Thyroid gland (tissue), 4 donors: Measurements from ENCODE around the gene PHACTR3. TPM values are rescaled to one million over a fixed set of nuclear protein-coding genes. Genes with fewer than 3 reads are reported as not detected.
A peak's percentile ranks its signal among the peaks of the same experiment; 100 is the strongest.

ENCODE experiments used
- DNase-seq, 2 donors: peaks; one replicate each; pipeline ENCODE4 v3.0.0-alpha.2; 2019
- H3K27ac ChIP-seq, 3 donors: fragments of 200-600 bp; sonication (generic); 1 replicate in 2 of 3; 2 replicates in 1 of 3; pipeline ENCODE4 v1.5.1; 2016 to 2019; ENCODE audit warnings: mild to moderate bottlenecking in 1 of 3, moderate library complexity in 1 of 3
- H3K27me3 ChIP-seq: fragments of 200-600 bp; sonication (generic); one replicate; pipeline ENCODE4 v1.5.1; 2019
- H3K36me3 ChIP-seq, 2 donors: fragments of 200-600 bp; sonication (generic); one replicate each; pipeline ENCODE4 v1.5.1; 2016 to 2019
- H3K4me1 ChIP-seq, 2 donors: fragments of 200-600 bp; sonication (generic); one replicate each; pipeline ENCODE4 v1.5.1; 2017 to 2019
- H3K4me3 ChIP-seq, 3 donors: fragments of 200-600 bp; sonication (generic); replicated peaks in 1 of 3; 1 replicate in 2 of 3; 2 replicates in 1 of 3; pipeline ENCODE4 v1.5.1; 2016; ENCODE audit warnings: mild to moderate bottlenecking in 1 of 3
- H3K9me3 ChIP-seq: fragments of 200-600 bp; sonication (generic); one replicate; pipeline ENCODE4 v1.5.1; 2017
- POLR2A ChIP-seq, 2 donors: fragments of 450-650 bp; IDR thresholded peaks; one replicate each; pipeline ENCODE4 v1.6.1; 2017; ENCODE audit warnings: antibody characterized with exemption in 2 of 2, mild to moderate bottlenecking in 2 of 2, moderate library complexity in 1 of 2
- WGBS, 2 donors: methylation state at CpG; one replicate each; pipeline ENCODE4 v1.1.5; 2017; 5-methylcytosine and 5-hydroxymethylcytosine counted together
- intact Hi-C: fragments of 100-400 bp; cut with DNase I; formaldehyde crosslinking; loops from one replicate; pipeline ENCODE4 v1.15.1; 2023
- total RNA-seq, 4 donors: library from RNA; depleted of rRNA; stranded (reverse); fragments of >200 nt; gene quantifications; one replicate each; pipeline ENCODE4 v1.2.3, GENCODE V29; 2016
- TF ChIP-seq, protein P1 (sequence below), 6 experiments: fragments of 200-600 bp in 3 of 6; fragments of 450-650 bp in 3 of 6; sonication (generic) in 3 of 6; IDR thresholded peaks; one replicate each; pipeline ENCODE4 v1.5.1; 2016 to 2019; ENCODE audit warnings: antibody characterized with exemption in 6 of 6, mild to moderate bottlenecking in 2 of 6, inconsistent platforms in 1 of 6, moderate library complexity in 1 of 6

Gene PHACTR3
- total RNA-seq, 4 donors from 2014 or later, result 2.4 TPM; not detected in 3

DNA sequence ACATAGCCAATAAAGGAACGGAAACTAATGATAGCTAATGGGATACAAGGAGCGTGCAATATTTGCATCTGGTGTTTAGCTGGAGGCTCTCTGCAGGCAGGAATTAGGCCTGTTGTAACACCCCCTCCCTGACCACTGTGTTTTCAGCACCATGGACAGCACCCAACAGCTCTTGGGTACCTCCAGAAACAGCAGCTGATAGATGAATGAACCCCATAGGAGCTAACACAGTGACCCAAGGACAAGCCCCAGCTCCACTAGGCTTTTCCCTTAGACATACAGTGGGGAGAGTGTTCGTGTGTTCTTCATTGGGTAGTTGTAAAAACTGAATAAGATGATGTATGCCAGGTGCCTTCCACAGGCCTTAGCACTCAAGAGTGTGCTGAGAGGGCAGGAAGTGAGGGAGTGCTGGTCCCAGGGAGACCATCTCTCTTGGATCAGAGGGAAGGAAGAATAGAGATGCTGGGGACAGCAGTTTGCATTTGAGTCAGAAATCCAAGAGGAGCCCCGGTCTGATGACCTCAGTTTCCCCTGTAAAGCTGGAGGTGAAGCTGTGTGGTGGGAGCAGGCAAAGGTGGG, 161.3 kb downstream of the PHACTR3 start:
- Histone ChIP-seq H3K36me3 (no peaks in the 10 kb centered on the region), H3K27ac (no peak overlapping the region), H3K4me1 (no peaks in the 10 kb centered on the region), H3K9me3 (no peaks in the 10 kb centered on the region), H3K4me3 (no peak overlapping the region), H3K27me3 (no peaks in the 10 kb centered on the region)
- intact Hi-C loops, result no loop called here
- WGBS, 2 donors, result 80 to 83% methylated on average over 4 of the region's 4 CpGs
- no peak for TF ChIP-seq POLR2A (IDR thresholded peaks at IDR 0.05)
- TF ChIP-seq, protein P1, sequence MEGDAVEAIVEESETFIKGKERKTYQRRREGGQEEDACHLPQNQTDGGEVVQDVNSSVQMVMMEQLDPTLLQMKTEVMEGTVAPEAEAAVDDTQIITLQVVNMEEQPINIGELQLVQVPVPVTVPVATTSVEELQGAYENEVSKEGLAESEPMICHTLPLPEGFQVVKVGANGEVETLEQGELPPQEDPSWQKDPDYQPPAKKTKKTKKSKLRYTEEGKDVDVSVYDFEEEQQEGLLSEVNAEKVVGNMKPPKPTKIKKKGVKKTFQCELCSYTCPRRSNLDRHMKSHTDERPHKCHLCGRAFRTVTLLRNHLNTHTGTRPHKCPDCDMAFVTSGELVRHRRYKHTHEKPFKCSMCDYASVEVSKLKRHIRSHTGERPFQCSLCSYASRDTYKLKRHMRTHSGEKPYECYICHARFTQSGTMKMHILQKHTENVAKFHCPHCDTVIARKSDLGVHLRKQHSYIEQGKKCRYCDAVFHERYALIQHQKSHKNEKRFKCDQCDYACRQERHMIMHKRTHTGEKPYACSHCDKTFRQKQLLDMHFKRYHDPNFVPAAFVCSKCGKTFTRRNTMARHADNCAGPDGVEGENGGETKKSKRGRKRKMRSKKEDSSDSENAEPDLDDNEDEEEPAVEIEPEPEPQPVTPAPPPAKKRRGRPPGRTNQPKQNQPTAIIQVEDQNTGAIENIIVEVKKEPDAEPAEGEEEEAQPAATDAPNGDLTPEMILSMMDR (IDR thresholded peaks at IDR 0.05), result no peak
- DNase-seq, result peak; percentile 8 to 45

DNA sequence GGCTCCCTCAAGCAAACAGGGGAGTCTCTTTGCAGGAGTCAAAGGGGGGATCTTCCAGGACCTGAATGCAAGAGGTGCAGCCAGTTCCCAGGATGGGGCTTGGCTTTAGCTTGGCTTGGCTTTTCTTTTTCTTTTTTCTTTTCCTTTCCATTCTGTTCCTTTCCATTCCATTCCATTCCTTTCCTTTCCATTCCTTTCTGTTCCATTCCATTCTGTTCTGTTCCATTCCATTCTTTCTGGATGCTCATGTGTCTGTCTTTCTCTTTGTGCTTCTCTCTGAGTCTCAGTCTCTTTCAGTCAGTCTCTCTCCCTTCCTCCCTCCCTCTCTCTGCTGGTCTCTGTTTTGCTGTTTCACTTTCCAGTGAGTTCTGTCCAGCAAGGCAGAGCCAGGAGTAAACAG, 163.3 kb downstream of the PHACTR3 start:
- Histone ChIP-seq H3K9me3 (no peaks in the 10 kb centered on the region), H3K4me1 (peaks cover 0 to 3% of the 10 kb centered on the region in 2 donors), H3K27ac (no peak overlapping the region), H3K27me3 (no peaks in the 10 kb centered on the region), H3K4me3 (no peak overlapping the region), H3K36me3 (no peaks in the 10 kb centered on the region)
- TF ChIP-seq, protein P1 (IDR thresholded peaks at IDR 0.05), result no peak
- TF ChIP-seq POLR2A (IDR thresholded peaks at IDR 0.05), result no peak
- DNase-seq, result no peak
- intact Hi-C loops, result no loop called here

DNA sequence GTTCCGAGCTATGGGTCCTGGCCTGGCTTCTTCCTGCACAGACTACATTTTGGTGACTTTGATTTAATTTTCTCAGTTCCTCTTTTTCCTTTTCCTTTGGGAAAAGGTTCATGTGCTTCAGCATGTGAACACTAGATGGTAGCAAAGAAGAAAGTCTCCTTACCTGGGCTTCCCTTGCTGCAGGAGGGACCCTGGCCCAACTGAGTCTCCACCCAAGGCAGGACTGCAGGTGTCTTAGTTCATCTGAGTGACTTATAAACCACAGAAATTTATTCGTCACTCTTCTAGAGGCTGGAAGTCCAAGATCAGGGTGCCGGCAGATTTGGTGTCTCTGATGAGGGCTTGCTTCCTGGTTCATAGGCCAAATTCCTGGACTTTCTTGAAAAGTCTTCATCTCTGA, 165.9 kb downstream of the PHACTR3 start:
- TF ChIP-seq, protein P1 (IDR thresholded peaks at IDR 0.05), result no peak
- TF ChIP-seq POLR2A (IDR thresholded peaks at IDR 0.05), result no peak
- Histone ChIP-seq H3K36me3 (no peaks in the 10 kb centered on the region), H3K27ac (no peak overlapping the region), H3K27me3 (no peaks in the 10 kb centered on the region), H3K9me3 (no peaks in the 10 kb centered on the region), H3K4me1 (peaks cover 0 to 3% of the 10 kb centered on the region in 2 donors), H3K4me3 (no peak overlapping the region)
- intact Hi-C loops, result no loop called here
- DNase-seq, result no peak
- WGBS, 2 donors, result 74 to 75% methylated on average over 3 of the region's 3 CpGs

DNA sequence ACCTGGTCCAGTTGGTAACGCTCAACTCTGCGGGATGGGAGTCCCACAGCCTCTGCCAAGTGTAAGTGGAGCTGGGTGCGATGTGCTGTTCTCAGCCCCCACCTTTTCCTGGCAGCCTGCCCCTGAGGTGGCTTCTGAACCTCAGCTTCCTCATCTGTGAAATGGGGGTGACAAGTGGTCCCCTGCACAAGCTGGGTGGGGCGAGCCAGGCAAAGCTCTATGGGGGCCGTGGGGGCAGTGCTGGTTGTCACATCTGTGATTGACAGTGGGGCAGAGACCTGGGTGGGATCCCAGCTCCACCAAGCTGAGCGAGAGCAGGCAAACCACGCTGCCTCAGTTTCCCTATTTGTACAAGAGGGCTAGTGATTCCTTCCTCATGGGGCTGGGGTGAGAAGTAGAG, 166.5 kb downstream of the PHACTR3 start:
- Histone ChIP-seq H3K27me3 (no peaks in the 10 kb centered on the region), H3K27ac (no peak overlapping the region), H3K36me3 (no peaks in the 10 kb centered on the region), H3K9me3 (no peaks in the 10 kb centered on the region), H3K4me1 (peaks cover 0 to 3% of the 10 kb centered on the region in 2 donors), H3K4me3 (no peak overlapping the region)
- no peak for TF ChIP-seq POLR2A (IDR thresholded peaks at IDR 0.05)
- TF ChIP-seq, protein P1 (IDR thresholded peaks at IDR 0.05), result no peak
- WGBS, 2 donors, result 82 to 89% methylated on average over 7 of the region's 7 CpGs
- DNase-seq, result no peak
- intact Hi-C loops, result no loop called here

DNA sequence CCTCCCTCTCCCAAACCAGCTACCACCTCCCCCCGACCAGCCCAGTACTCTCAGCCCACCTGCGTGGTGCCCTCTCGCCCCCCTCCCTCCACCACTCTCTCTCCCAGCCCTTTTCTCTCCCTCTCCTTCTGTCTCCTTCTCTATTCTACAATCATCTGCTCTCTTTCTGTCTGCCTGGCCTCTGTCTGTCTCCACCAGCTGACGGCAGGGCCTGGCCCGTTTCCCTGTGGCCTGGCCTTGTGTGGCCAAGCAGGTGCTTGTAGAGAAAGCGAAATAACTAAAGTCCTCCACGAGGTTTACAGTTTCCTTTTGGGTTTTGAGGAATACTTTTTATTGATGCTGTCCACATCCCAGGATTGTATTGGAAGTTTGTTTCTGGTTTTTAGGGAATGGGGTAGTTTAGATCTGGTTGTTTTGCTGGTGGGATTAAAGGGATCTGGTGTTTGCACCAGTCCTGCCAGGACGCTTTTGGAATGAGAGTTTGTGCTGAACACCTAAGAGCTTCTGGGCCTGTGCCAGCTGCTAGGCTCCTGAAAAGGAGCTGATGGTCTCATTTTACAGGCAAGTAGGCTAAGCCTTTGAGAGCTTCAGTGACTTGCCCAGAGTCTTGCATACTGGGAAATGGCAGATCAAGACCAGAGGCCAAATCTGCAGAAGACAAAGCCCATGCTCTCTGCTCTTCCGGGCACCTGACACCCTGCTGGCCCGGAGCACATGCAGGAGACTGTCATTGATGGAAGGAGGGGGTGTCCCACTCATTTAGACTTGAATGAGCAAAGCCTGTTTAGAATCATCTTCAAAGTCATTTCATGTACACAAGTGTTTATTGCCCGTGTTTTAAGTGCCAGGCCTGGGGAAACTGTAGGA, 167.4 kb downstream of the PHACTR3 start:
- Histone ChIP-seq H3K4me1 (peaks cover 0 to 3% of the 10 kb centered on the region in 2 donors), H3K27ac (no peak overlapping the region), H3K36me3 (no peaks in the 10 kb centered on the region), H3K9me3 (no peaks in the 10 kb centered on the region), H3K4me3 (no peak overlapping the region), H3K27me3 (no peaks in the 10 kb centered on the region)
- intact Hi-C loops, result no loop called here
- peak; percentile 82 to 86 for DNase-seq
- TF ChIP-seq POLR2A (IDR thresholded peaks at IDR 0.05), result no peak
- TF ChIP-seq, protein P1 (IDR thresholded peaks at IDR 0.05), result no peak
- WGBS, 2 donors, result 34 to 35% methylated on average over 11 of the region's 11 CpGs
